Calu3 (cell line): ENCODE results near the gene TUBB6. TPM values are rescaled to one million over a fixed set of nuclear protein-coding genes. Genes with fewer than 3 reads are reported as not detected.
A peak's percentile ranks its signal among the peaks of the same experiment; 100 is the strongest.

ENCODE experiments used
- BruUV-seq: library from RNA; stranded (reverse); fragments of 400-500 nt; replicated peaks from 2 replicates; lab custom pipeline; 2021; lab: Mats Ljungman, UMichigan
- CTCF ChIA-PET: fragments of 300-600 bp; sonication (Branson Sonifier 250); formaldehyde crosslinking; loops from one replicate; lab custom pipeline; 2022; ENCODE audit warnings: antibody characterized with exemption; lab: Charles Lee
- DNase-seq: peaks from one replicate; pipeline ENCODE4 v3.0.0; 2022
- H3K27ac Mint-ChIP-seq: one replicate; pipeline ENCODE4 v1.8.0; 2022; ENCODE audit warnings: mixed read lengths; ENCODE audit not compliant: unreplicated experiment
- H3K27me3 Mint-ChIP-seq: one replicate; pipeline ENCODE4 v1.8.0; 2022; ENCODE audit warnings: mixed read lengths; ENCODE audit not compliant: unreplicated experiment
- H3K36me3 Mint-ChIP-seq: one replicate; pipeline ENCODE4 v1.8.0; 2022; ENCODE audit warnings: mild to moderate bottlenecking, moderate library complexity, mixed read lengths; ENCODE audit not compliant: insufficient read depth, unreplicated experiment
- H3K4me1 Mint-ChIP-seq: one replicate; pipeline ENCODE4 v1.8.0; 2022; ENCODE audit warnings: mild to moderate bottlenecking, low read depth, mixed read lengths; ENCODE audit not compliant: unreplicated experiment
- H3K4me3 Mint-ChIP-seq: one replicate; pipeline ENCODE4 v1.8.0; 2022; ENCODE audit warnings: mild to moderate bottlenecking, low read depth, moderate library complexity, mixed read lengths; ENCODE audit not compliant: unreplicated experiment
- H3K9me3 Mint-ChIP-seq: one replicate; pipeline ENCODE4 v1.8.0; 2022; ENCODE audit warnings: low read depth, mixed read lengths; ENCODE audit not compliant: unreplicated experiment
- CTCF ChIP-seq: fragments of 200-600 bp; IDR thresholded peaks from one replicate; pipeline ENCODE4 v1.8.0; 2022; ENCODE audit warnings: antibody characterized with exemption; ENCODE audit not compliant: unreplicated experiment
- intact Hi-C: fragments of 100-400 bp; cut with micrococcal nuclease; formaldehyde crosslinking; loops from one replicate; pipeline ENCODE4 v1.10.0; 2022; ENCODE audit not compliant: unreplicated experiment
- total RNA-seq: library from RNA; stranded (reverse); gene quantifications from 2 replicates; pipeline ENCODE4 v1.2.3, GENCODE V29; 2022

Gene TUBB6
- total RNA-seq, 1 experiment from 2014 or later = 25.7 TPM

GRCh38 chr18:12317664-12318333 lies 9.8 kb downstream of the TUBB6 start:
- Mint-ChIP-seq H3K4me3 (no peak overlapping the region), H3K36me3 (no peaks in the 10 kb centered on the region), H3K4me1 (no peaks in the 10 kb centered on the region), H3K9me3 (no peaks in the 10 kb centered on the region), H3K27me3 (no peaks in the 10 kb centered on the region), H3K27ac (no peak overlapping the region)
- intact Hi-C loops = no loop called here
- TSS peak; percentile 4 for BruUV-seq
- TF ChIP-seq CTCF = no peak
- CTCF ChIA-PET = interaction anchor here (0.9 to 1.5 kb wide), 2 partner anchors 10 to 46 kb away, joined by 3 to 4 read pairs; no protein-coding TSS in a partner anchor
- no peak for DNase-seq

DNA sequence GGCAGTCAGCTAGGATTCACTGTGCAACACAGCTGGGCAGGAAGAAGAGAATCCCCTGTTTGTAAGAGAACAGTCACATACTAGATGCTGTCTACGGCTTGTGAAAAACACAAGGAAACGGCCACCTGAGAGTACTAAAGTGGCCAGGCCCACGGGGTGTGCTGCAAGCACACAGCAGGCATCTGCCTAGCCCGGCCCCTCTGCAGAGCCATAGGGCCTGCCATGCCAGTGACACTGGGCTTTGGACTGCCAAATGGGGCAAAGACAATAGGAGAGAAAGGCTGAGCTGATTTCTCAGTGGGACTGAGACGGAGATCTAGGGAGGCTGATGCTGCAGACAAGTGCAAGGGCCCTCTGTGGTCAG lies 10.3 kb downstream of the TUBB6 start:
- no peaks in the 10 kb centered on the region for H3K27me3 Mint-ChIP-seq
- no peaks in the 10 kb centered on the region for H3K36me3 Mint-ChIP-seq
- no peak overlapping the region for H3K27ac Mint-ChIP-seq
- intact Hi-C loops = no loop called here
- no peak for DNase-seq
- CTCF ChIA-PET = interaction anchor here (0.9 to 1.5 kb wide), 3 partner anchors 10 to 46 kb away, joined by 3 to 4 read pairs (median 3); no protein-coding TSS in a partner anchor
- TF ChIP-seq CTCF = no peak
- H3K4me3 Mint-ChIP-seq = no peak overlapping the region
- BruUV-seq = no TSS peak
- no peaks in the 10 kb centered on the region for H3K9me3 Mint-ChIP-seq
- H3K4me1 Mint-ChIP-seq = no peaks in the 10 kb centered on the region

- no peaks in the 10 kb centered on the region for H3K36me3 Mint-ChIP-seq
- DNase-seq = no peak
- no peak for TF ChIP-seq CTCF
- H3K4me1 Mint-ChIP-seq = no peaks in the 10 kb centered on the region
- CTCF ChIA-PET = interaction anchor here (0.6 to 1.0 kb wide), 3 partner anchors 20 to 36 kb away, joined by 3 to 10 read pairs (median 3); no protein-coding TSS in a partner anchor
- H3K27ac Mint-ChIP-seq = no peak overlapping the region
- H3K4me3 Mint-ChIP-seq = no peak overlapping the region
- BruUV-seq = no TSS peak
- no peaks in the 10 kb centered on the region for H3K9me3 Mint-ChIP-seq
- H3K27me3 Mint-ChIP-seq = no peaks in the 10 kb centered on the region
- intact Hi-C loops = no loop called here
Measured at GRCh38 chr18:12318857-12319256, 10.8 kb downstream of the TUBB6 start.

- TF ChIP-seq CTCF = no peak
- no peak overlapping the region for H3K4me3 Mint-ChIP-seq
- H3K27me3 Mint-ChIP-seq = no peaks in the 10 kb centered on the region
- H3K9me3 Mint-ChIP-seq = no peaks in the 10 kb centered on the region
- no peak for DNase-seq
- H3K4me1 Mint-ChIP-seq = no peaks in the 10 kb centered on the region
- CTCF ChIA-PET = no interaction called here
- intact Hi-C loops = no loop called here
- no peak overlapping the region for H3K27ac Mint-ChIP-seq
- no TSS peak for BruUV-seq
- H3K36me3 Mint-ChIP-seq = peaks cover 14% of the 10 kb centered on the region
Measured at GRCh38 chr18:12321333-12321732, 13.3 kb downstream of the TUBB6 start.
